ENCODE data around the gene WFS1.

Gene WFS1

GRCh38 chr4:6293661-6294060, 24.0 kb downstream of the WFS1 start:
- no peak for DNase-seq (ENCODE audit: low spot score)
- Histone ChIP-seq H3K4me3 (ENCODE audit: severe bottlenecking) (no peak overlapping the region), H3K9me3 (ENCODE audit: severe bottlenecking) (no peaks in the 10 kb centered on the region), H3K27me3 (ENCODE audit: insufficient read depth, poor library complexity, severe bottlenecking) (no peaks in the 10 kb centered on the region), H3K4me1 (ENCODE audit: insufficient read depth, poor library complexity, severe bottlenecking) (no peaks in the 10 kb centered on the region), H3K36me3 (ENCODE audit: low read depth) (no peaks in the 10 kb centered on the region), H3K27ac (ENCODE audit: poor library complexity, severe bottlenecking) (no peak overlapping the region)
- no peak for ATAC-seq (ENCODE audit: low read depth)
- no peak for TF ChIP-seq CTCF (IDR thresholded peaks at IDR 0.05; ENCODE audit: poor library complexity, severe bottlenecking)

GRCh38 chr4:6294705-6295421, 25.2 kb downstream of the WFS1 start:
- no peaks in the 10 kb centered on the region for H3K36me3 ChIP-seq (ENCODE audit: low read depth)
- no peaks in the 10 kb centered on the region for H3K27me3 ChIP-seq (ENCODE audit: insufficient read depth, poor library complexity, severe bottlenecking)
- ATAC-seq (ENCODE audit: low read depth), result no peak
- no peak overlapping the region for H3K27ac ChIP-seq (ENCODE audit: poor library complexity, severe bottlenecking)
- TF ChIP-seq CTCF (IDR thresholded peaks at IDR 0.05; ENCODE audit: poor library complexity, severe bottlenecking), result no peak
- H3K9me3 ChIP-seq (ENCODE audit: severe bottlenecking), result no peaks in the 10 kb centered on the region
- DNase-seq (ENCODE audit: low spot score), result no peak
- no peaks in the 10 kb centered on the region for H3K4me1 ChIP-seq (ENCODE audit: insufficient read depth, poor library complexity, severe bottlenecking)
- H3K4me3 ChIP-seq (ENCODE audit: severe bottlenecking), result no peak overlapping the region

GRCh38 chr4:6295495-6295894, 25.8 kb downstream of the WFS1 start:
- no peak overlapping the region for H3K4me3 ChIP-seq (ENCODE audit: severe bottlenecking)
- no peak overlapping the region for H3K27ac ChIP-seq (ENCODE audit: poor library complexity, severe bottlenecking)
- H3K9me3 ChIP-seq (ENCODE audit: severe bottlenecking), result no peaks in the 10 kb centered on the region
- ATAC-seq (ENCODE audit: low read depth), result no peak
- no peak for DNase-seq (ENCODE audit: low spot score)
- H3K27me3 ChIP-seq (ENCODE audit: insufficient read depth, poor library complexity, severe bottlenecking), result no peaks in the 10 kb centered on the region
- no peaks in the 10 kb centered on the region for H3K4me1 ChIP-seq (ENCODE audit: insufficient read depth, poor library complexity, severe bottlenecking)
- no peak for TF ChIP-seq CTCF (IDR thresholded peaks at IDR 0.05; ENCODE audit: poor library complexity, severe bottlenecking)
- no peaks in the 10 kb centered on the region for H3K36me3 ChIP-seq (ENCODE audit: low read depth)

- Histone ChIP-seq H3K27ac (ENCODE audit: poor library complexity, severe bottlenecking) (no peak overlapping the region), H3K27me3 (ENCODE audit: insufficient read depth, poor library complexity, severe bottlenecking) (no peaks in the 10 kb centered on the region), H3K4me1 (ENCODE audit: insufficient read depth, poor library complexity, severe bottlenecking) (no peaks in the 10 kb centered on the region), H3K4me3 (ENCODE audit: severe bottlenecking) (no peak overlapping the region), H3K36me3 (ENCODE audit: low read depth) (no peaks in the 10 kb centered on the region), H3K9me3 (ENCODE audit: severe bottlenecking) (no peaks in the 10 kb centered on the region)
- no peak for ATAC-seq (ENCODE audit: low read depth)
- no peak for DNase-seq (ENCODE audit: low spot score)
- TF ChIP-seq CTCF (IDR thresholded peaks at IDR 0.05; ENCODE audit: poor library complexity, severe bottlenecking), result no peak
These were observed 26.4 kb downstream of the WFS1 start for GRCh38 chr4:6296026-6296425.

- no peaks in the 10 kb centered on the region for H3K9me3 ChIP-seq (ENCODE audit: severe bottlenecking)
- no peak for TF ChIP-seq CTCF (IDR thresholded peaks at IDR 0.05; ENCODE audit: poor library complexity, severe bottlenecking)
- no peaks in the 10 kb centered on the region for H3K36me3 ChIP-seq (ENCODE audit: low read depth)
- no peaks in the 10 kb centered on the region for H3K4me1 ChIP-seq (ENCODE audit: insufficient read depth, poor library complexity, severe bottlenecking)
- DNase-seq (ENCODE audit: low spot score) (no peak), ATAC-seq (ENCODE audit: low read depth) (no peak)
- H3K4me3 ChIP-seq (ENCODE audit: severe bottlenecking), result no peak overlapping the region
- no peaks in the 10 kb centered on the region for H3K27me3 ChIP-seq (ENCODE audit: insufficient read depth, poor library complexity, severe bottlenecking)
- no peak overlapping the region for H3K27ac ChIP-seq (ENCODE audit: poor library complexity, severe bottlenecking)
These were observed 27.7 kb downstream of the WFS1 start for GRCh38 chr4:6297266-6297815.

Measured in RWPE2 (cell line).